SK-N-SH (cell line): ENCODE measurements around the gene MRM2. TPM values are rescaled to one million over a fixed set of nuclear protein-coding genes. Genes with fewer than 3 reads are reported as not detected.

Experiments used
- CTCF ChIA-PET: fragments of 300-600, 350-600 bp; formaldehyde crosslinking; extraction: SDS; loops from one replicate; lab custom pipeline; 2021; lab: Yijun Ruan, JAX
- POLR2A ChIA-PET: fragments of 350-600 bp; sonication (Branson Sonifier 250); formaldehyde crosslinking; extraction: SDS; loops from one replicate; lab custom pipeline; 2020; ENCODE audit warnings: antibody characterized with exemption, inconsistent platforms; lab: Yijun Ruan, JAX
- DNase-seq: peaks from one replicate; pipeline ENCODE4 v3.0.0; 2012
- H2AFZ ChIP-seq: fragments of 200-600 bp; sonication (generic); 2 replicates; pipeline ENCODE4 v1.8.1; 2016; ENCODE audit warnings: antibody characterized with exemption, mild to moderate bottlenecking, low read depth
- H3F3A ChIP-seq: fragments of 200-600 bp; sonication (generic); replicated peaks from 2 replicates; pipeline ENCODE3; 2016; ENCODE audit warnings: antibody characterized with exemption, mild to moderate bottlenecking; ENCODE audit not compliant: insufficient read depth
- H3K27ac ChIP-seq, 2 experiments: fragments of 200-500 bp in 1 of 2; fragments of 200-600 bp in 1 of 2; sonication (Bioruptor generic) in 1 of 2; sonication (generic), shearing (Covaris generic) in 1 of 2; 2 replicates each; pipeline versions ENCODE4 v1.5.1 to v1.6.1; 2014 to 2016; ENCODE audit warnings: low read depth in 2 of 2, inconsistent platforms in 1 of 2, low read length in 1 of 2, mild to moderate bottlenecking in 1 of 2, mixed read lengths in 1 of 2
- H3K27me3 ChIP-seq: fragments of 200-600 bp; sonication (generic), shearing (Covaris generic); 2 replicates; pipeline ENCODE4 v1.6.1; 2016; ENCODE audit warnings: mixed run types; ENCODE audit not compliant: insufficient read depth
- H3K36me3 ChIP-seq, 2 experiments: fragments of 200-500 bp in 1 of 2; fragments of 200-600 bp in 1 of 2; sonication (Bioruptor generic) in 1 of 2; sonication (generic) in 1 of 2; replicated peaks in 1 of 2; 2 replicates each; pipeline versions ENCODE3 to v1.5.1; 2014 to 2016; ENCODE audit warnings: low read length in 1 of 2, mild to moderate bottlenecking in 1 of 2; ENCODE audit not compliant: insufficient read depth in 2 of 2, control insufficient read depth in 1 of 2
- H3K4me1 ChIP-seq, 2 experiments: fragments of 200-500 bp in 1 of 2; fragments of 200-600 bp in 1 of 2; sonication (Bioruptor generic) in 1 of 2; sonication (generic), shearing (Covaris generic) in 1 of 2; 2 replicates each; pipeline versions ENCODE4 v1.5.1 to v1.6.1; 2014 to 2016; ENCODE audit warnings: low read depth in 1 of 2, low read length in 1 of 2, mixed run types in 1 of 2; ENCODE audit not compliant: insufficient read depth in 2 of 2, control insufficient read depth in 1 of 2
- H3K4me2 ChIP-seq: fragments of 200-600 bp; sonication (generic), shearing (Covaris generic); 2 replicates; pipeline ENCODE4 v1.6.1; 2017; ENCODE audit warnings: mixed run types
- H3K4me3 ChIP-seq, 2 experiments: fragments of 200-500 bp in 1 of 2; fragments of 200-600 bp in 1 of 2; sonication (Bioruptor generic) in 1 of 2; sonication (generic), shearing (Covaris generic) in 1 of 2; 2 replicates each; pipeline versions ENCODE4 v1.5.1 to v1.8.1; 2014 to 2016; ENCODE audit warnings: low read depth in 2 of 2, inconsistent platforms in 1 of 2, low read length in 1 of 2, mild to moderate bottlenecking in 1 of 2, mixed read lengths in 1 of 2, moderate library complexity in 1 of 2
- H3K79me2 ChIP-seq: fragments of 200-600 bp; sonication (generic); 2 replicates; pipeline ENCODE4 v1.8.1; 2017; ENCODE audit warnings: mild to moderate bottlenecking; ENCODE audit not compliant: insufficient read depth
- H3K9ac ChIP-seq: fragments of 200-600 bp; sonication (generic); 2 replicates; pipeline ENCODE4 v1.6.1; 2017; ENCODE audit warnings: mixed run types
- H3K9me2 ChIP-seq: fragments of 200-600 bp; sonication (generic); 2 replicates; pipeline ENCODE4 v1.6.1; 2017; ENCODE audit warnings: mixed run types
- H3K9me3 ChIP-seq: fragments of 200-600 bp; sonication (generic); 2 replicates; pipeline ENCODE4 v1.6.1; 2017; ENCODE audit warnings: mixed run types, mild to moderate bottlenecking, moderate library complexity
- H4K20me1 ChIP-seq: fragments of 200-600 bp; sonication (generic); 2 replicates; pipeline ENCODE4 v1.6.1; 2017; ENCODE audit warnings: mild to moderate bottlenecking, mixed run types; ENCODE audit not compliant: insufficient read depth
- CHD2 ChIP-seq: fragments of 150-350 bp; IDR thresholded peaks from 2 replicates; pipeline ENCODE4 v1.6.1; 2018; ENCODE audit warnings: low read length; ENCODE audit not compliant: partially characterized antibody
- ELF1 ChIP-seq: IDR thresholded peaks from 2 replicates; pipeline ENCODE4 v1.4.0; 2012
- EP300 ChIP-seq, 2 experiments: IDR thresholded peaks; 2 replicates each; pipeline versions ENCODE4 v1.4.0 to v1.6.1; 2012; ENCODE audit warnings: borderline replicate concordance in 1 of 2, low read depth in 1 of 2, low read length in 1 of 2
- FOXJ3 ChIP-seq: sonication (generic); formaldehyde crosslinking; IDR thresholded peaks from 2 replicates; pipeline ENCODE4 v1.5.1; 2020; ENCODE audit warnings: mild to moderate bottlenecking, missing genetic modification reagents
- FOXM1 ChIP-seq: IDR thresholded peaks from 2 replicates; pipeline ENCODE4 v1.4.0; 2012; ENCODE audit warnings: low read depth, mild to moderate bottlenecking
- GATA2 ChIP-seq: sonication (generic); formaldehyde crosslinking; IDR thresholded peaks from 2 replicates; pipeline ENCODE4 v1.5.0; 2020; ENCODE audit warnings: mild to moderate bottlenecking, missing genetic modification reagents
- MEF2A ChIP-seq: IDR thresholded peaks from 2 replicates; pipeline ENCODE4 v1.4.0; 2012; ENCODE audit warnings: low read depth, borderline replicate concordance
- MXI1 ChIP-seq: IDR thresholded peaks from 2 replicates; pipeline ENCODE4 v1.6.1; 2012; ENCODE audit warnings: mild to moderate bottlenecking, low read depth, low read length, improper control_type of control experiment
- NRF1 ChIP-seq: IDR thresholded peaks from 2 replicates; pipeline ENCODE4 v1.6.1; 2012; ENCODE audit warnings: low read depth, mild to moderate bottlenecking, low read length
- RCOR1 ChIP-seq: fragments of 150-350 bp; IDR thresholded peaks from 2 replicates; pipeline ENCODE4 v1.6.1; 2017; ENCODE audit warnings: antibody characterized with exemption, low read length
- RFX5 ChIP-seq: IDR thresholded peaks from 2 replicates; pipeline ENCODE4 v1.6.1; 2012; ENCODE audit warnings: mild to moderate bottlenecking, improper control_type of control experiment, low read length
- SMC3 ChIP-seq: IDR thresholded peaks from 2 replicates; pipeline ENCODE4 v1.6.1; 2012; ENCODE audit warnings: low read depth, low read length, improper control_type of control experiment
- YY1 ChIP-seq: IDR thresholded peaks from 2 replicates; pipeline ENCODE4 v1.4.0; 2012; ENCODE audit warnings: low read depth, mild to moderate bottlenecking
- WGBS: methylation state at CpG from one replicate; pipeline ENCODE4 v1.1.6; 2017; ENCODE audit warnings: low lambda C conversion rate; 5-methylcytosine and 5-hydroxymethylcytosine counted together
- polyA plus RNA-seq, 3 experiments: library from polyadenylated mRNA; depleted of rRNA; stranded (reverse); fragments of >200 nt; gene quantifications; 2 replicates each; pipeline ENCODE4 v1.2.3, GENCODE V29; 2012
- TF ChIP-seq, protein P1 (sequence below): fragments of 150-350 bp; IDR thresholded peaks from 2 replicates; pipeline ENCODE4 v1.6.1; 2017; ENCODE audit warnings: antibody characterized with exemption, low read length, low read depth, borderline replicate concordance

The MRM2 gene
- polyA plus RNA-seq, 1 of the 3 experiments (the other 2 are of a cell fraction) = 30.7 TPM

DNA sequence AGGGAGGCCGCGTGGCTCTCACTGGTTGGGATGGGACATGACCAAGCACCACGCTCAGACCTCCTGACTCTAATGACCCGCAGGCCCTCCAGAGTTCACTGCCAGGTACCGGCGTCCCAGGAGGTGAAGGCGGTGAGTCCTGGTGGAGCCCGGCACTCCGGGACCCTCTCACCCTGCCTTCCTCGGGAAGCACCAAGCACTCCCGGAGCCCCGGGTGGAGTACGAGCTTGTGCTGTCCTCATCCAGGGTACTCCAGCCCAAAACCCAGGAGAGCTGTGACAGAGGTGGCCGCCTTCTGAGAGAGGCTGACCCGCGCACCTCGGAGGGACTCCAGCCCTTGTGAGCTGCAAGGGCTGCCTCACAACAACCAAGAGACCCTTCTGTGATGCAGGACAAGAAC lies 18.7 kb downstream of the MRM2 start:
- Histone ChIP-seq H3K9ac (no peak overlapping the region), H3K79me2 (peaks cover 49% of the 10 kb centered on the region), H3K27me3 (no peaks in the 10 kb centered on the region), H3K4me1 (peaks cover 0 to 5% of the 10 kb centered on the region in 2 experiments; a peak in 1 of 4 replicates), H3K27ac (no peak overlapping the region), H2AFZ (no peak overlapping the region), H4K20me1 (peaks cover 15% of the 10 kb centered on the region; the same call in 1 of the 2 replicates), H3K36me3 (peaks cover 31 to 50% of the 10 kb centered on the region in 2 experiments), H3K4me2 (no peak overlapping the region), H3K9me3 (no peaks in the 10 kb centered on the region), H3K4me3 (no peak overlapping the region), H3K9me2 (no peaks in the 10 kb centered on the region), H3F3A (no peaks in the 10 kb centered on the region)
- POLR2A ChIA-PET = no interaction called here
- TF ChIP-seq YY1 = no peak
- TF ChIP-seq RFX5 = no peak
- TF ChIP-seq GATA2 (CRISPR knock-in tag) = no peak
- no peak for TF ChIP-seq MXI1
- no peak for TF ChIP-seq ELF1
- TF ChIP-seq RCOR1 = no peak
- TF ChIP-seq EP300 (IDR thresholded peaks at IDR 0.05; ENCODE audit: borderline replicate concordance in 1 of 2, low read depth in 1 of 2, low read length in 1 of 2) = no peak
- CTCF ChIA-PET = interaction anchor here (2.7 kb wide), 1 partner anchor 14 kb away, joined by 10 read pairs; no protein-coding TSS in a partner anchor
- DNase-seq = no peak
- WGBS = 95% methylated on average over 10 of the region's 17 CpGs

DNA sequence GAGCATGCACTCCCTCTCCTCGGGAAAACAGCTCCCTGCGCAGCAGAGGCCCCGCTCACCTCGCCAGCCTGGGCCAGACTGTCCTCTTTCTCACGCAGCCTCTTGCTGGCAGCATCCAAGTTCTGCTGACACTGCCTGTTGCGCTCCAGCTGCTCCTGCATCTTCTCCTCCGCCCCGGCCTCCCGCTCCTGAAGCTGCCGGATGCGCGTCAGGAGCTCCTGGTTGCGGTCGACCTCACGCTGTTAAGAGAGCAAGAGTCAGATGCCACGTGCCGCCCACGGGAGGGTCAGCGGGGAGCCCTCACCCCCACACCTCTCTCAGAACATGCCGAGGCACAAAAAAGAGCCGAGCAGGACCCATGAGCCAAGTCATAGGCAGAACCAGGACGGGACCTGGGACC lies 19.5 kb downstream of the MRM2 start:
- H2AFZ ChIP-seq = no peak overlapping the region
- no peaks in the 10 kb centered on the region for H3K9me2 ChIP-seq
- H3K9ac ChIP-seq = no peak overlapping the region
- H3K36me3 ChIP-seq = peaks cover 28 to 53% of the 10 kb centered on the region in 2 experiments
- 97% methylated on average over 20 of the region's 22 CpGs for WGBS
- H3K27me3 ChIP-seq = no peaks in the 10 kb centered on the region
- ChIA-PET CTCF (interaction anchor here (2.7 kb wide), 1 partner anchor 13 kb away, joined by 10 read pairs; no protein-coding TSS in a partner anchor), POLR2A (no interaction called here)
- no peaks in the 10 kb centered on the region for H3F3A ChIP-seq
- no peak overlapping the region for H3K27ac ChIP-seq
- H3K4me1 ChIP-seq = peaks cover 0 to under 1% of the 10 kb centered on the region in 2 experiments; a peak in 1 of 4 replicates
- peaks cover 15% of the 10 kb centered on the region; the same call in 1 of the 2 replicates for H4K20me1 ChIP-seq
- peaks cover 42% of the 10 kb centered on the region; the same call in 1 of the 2 replicates for H3K79me2 ChIP-seq
- no peak overlapping the region for H3K4me3 ChIP-seq
- TF ChIP-seq MEF2A = no peak
- TF ChIP-seq FOXJ3 (CRISPR knock-in tag) = no peak
- no peak for TF ChIP-seq YY1
- no peak for TF ChIP-seq FOXM1
- TF ChIP-seq NRF1 = no peak
- TF ChIP-seq CHD2 = no peak
- TF ChIP-seq, protein P1, sequence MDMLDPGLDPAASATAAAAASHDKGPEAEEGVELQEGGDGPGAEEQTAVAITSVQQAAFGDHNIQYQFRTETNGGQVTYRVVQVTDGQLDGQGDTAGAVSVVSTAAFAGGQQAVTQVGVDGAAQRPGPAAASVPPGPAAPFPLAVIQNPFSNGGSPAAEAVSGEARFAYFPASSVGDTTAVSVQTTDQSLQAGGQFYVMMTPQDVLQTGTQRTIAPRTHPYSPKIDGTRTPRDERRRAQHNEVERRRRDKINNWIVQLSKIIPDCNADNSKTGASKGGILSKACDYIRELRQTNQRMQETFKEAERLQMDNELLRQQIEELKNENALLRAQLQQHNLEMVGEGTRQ = no peak
- TF ChIP-seq SMC3 = no peak
- TF ChIP-seq, all 33 proteins: peak for 0
- Histone ChIP-seq H3K9me3 (no peaks in the 10 kb centered on the region), H3K4me2 (no peak overlapping the region)
- no peak for DNase-seq
